H1 (cell line): ENCODE measurements around the gene PNMA8C. TPM values are rescaled to one million over a fixed set of nuclear protein-coding genes. Genes with fewer than 3 reads are reported as not detected.

ENCODE experiments used
- CTCF ChIA-PET: fragments of 300-600 bp; sonication (Branson Sonifier 250); formaldehyde crosslinking; loops from one replicate; lab custom pipeline; 2021; ENCODE audit not compliant: partially characterized antibody; lab: Charles Lee
- POLR2A ChIA-PET: fragments of 300-600 bp; sonication (Branson Sonifier 250); formaldehyde crosslinking; loops from one replicate; lab custom pipeline; 2021; ENCODE audit warnings: inconsistent platforms; ENCODE audit not compliant: partially characterized antibody; lab: Charles Lee
- DNase-seq, 2 experiments: peaks; one replicate each; pipeline versions ENCODE4 v3.0.0 to v3.0.0-alpha.2; 2010 to 2022; ENCODE audit warnings: low spot score in 2 of 2, low read depth in 1 of 2, mixed read lengths in 1 of 2
- FAIRE-seq: peaks from 2 replicates; lab custom pipeline; 2011; peaks lifted over from hg19 to GRCh38; lab: Jason Lieb, UNC
- H2AFZ ChIP-seq: 2 replicates; pipeline ENCODE4 v1.8.1; 2012; ENCODE audit warnings: low read length, inconsistent platforms
- H2AK5ac ChIP-seq: 2 replicates; pipeline ENCODE4 v1.6.1; 2013; ENCODE audit warnings: low read depth, low read length
- H2BK120ac ChIP-seq: replicated peaks from 2 replicates; pipeline ENCODE3; 2013; ENCODE audit warnings: low read depth, low read length, inconsistent platforms
- H2BK12ac ChIP-seq: 2 replicates; pipeline ENCODE4 v1.6.1; 2013; ENCODE audit warnings: low read depth, low read length
- H2BK15ac ChIP-seq: 2 replicates; pipeline ENCODE4 v1.6.1; 2013; ENCODE audit warnings: low read length
- H2BK20ac ChIP-seq: 2 replicates; pipeline ENCODE4 v1.6.1; 2013; ENCODE audit warnings: low read length
- H2BK5ac ChIP-seq: 2 replicates; pipeline ENCODE4 v1.6.1; 2013; ENCODE audit warnings: low read depth, low read length
- H3K14ac ChIP-seq: 2 replicates; pipeline ENCODE4 v1.6.1; 2013; ENCODE audit warnings: inconsistent platforms; ENCODE audit not compliant: insufficient read length
- H3K18ac ChIP-seq: 2 replicates; pipeline ENCODE4 v1.6.1; 2013; ENCODE audit warnings: low read length; ENCODE audit errors: extremely low read depth
- H3K23ac ChIP-seq: 2 replicates; pipeline ENCODE4 v1.6.1; 2013; ENCODE audit warnings: inconsistent platforms; ENCODE audit not compliant: insufficient read length
- H3K23me2 ChIP-seq: 2 replicates; pipeline ENCODE4 v1.6.1; 2013; ENCODE audit warnings: low read depth, low read length
- H3K27ac ChIP-seq: 2 replicates; pipeline ENCODE4 v1.6.1; 2011; ENCODE audit warnings: low read depth, low read length, inconsistent platforms
- H3K27me3 ChIP-seq, 4 experiments: replicated peaks in 1 of 4; 1 replicate in 1 of 4; 2 replicates in 3 of 4; pipeline versions ENCODE4 v1.6.1 to v1.8.1; 2011 to 2013; ENCODE audit warnings: low read length in 3 of 4, mild to moderate bottlenecking in 3 of 4, inconsistent platforms in 2 of 4, mixed read lengths in 2 of 4, moderate library complexity in 1 of 4; ENCODE audit not compliant: control insufficient read depth in 3 of 4, insufficient read depth in 3 of 4; ENCODE audit errors: extremely low read depth in 1 of 4
- H3K36me3 ChIP-seq, 4 experiments: 2 replicates each; pipeline versions ENCODE4 v1.6.1 to v1.8.1; 2011 to 2013; ENCODE audit warnings: mild to moderate bottlenecking in 4 of 4, low read length in 3 of 4, moderate library complexity in 2 of 4, control low read depth in 1 of 4, inconsistent platforms in 1 of 4; ENCODE audit not compliant: insufficient read depth in 4 of 4, control insufficient read depth in 2 of 4
- H3K4ac ChIP-seq: replicated peaks from 2 replicates; pipeline ENCODE3; 2013; ENCODE audit warnings: low read length, low read depth, mixed read lengths, inconsistent platforms; ENCODE audit not compliant: insufficient read length
- H3K4me1 ChIP-seq, 4 experiments: replicated peaks in 1 of 4; 1 replicate in 1 of 4; 2 replicates in 3 of 4; pipeline versions ENCODE4 v1.6.1 to v1.8.1; 2011 to 2013; ENCODE audit warnings: low read length in 3 of 4, inconsistent platforms in 2 of 4, mixed read lengths in 1 of 4; ENCODE audit not compliant: insufficient read depth in 4 of 4, control insufficient read depth in 3 of 4
- H3K4me2 ChIP-seq, 2 experiments: 2 replicates each; pipeline versions ENCODE4 v1.6.1 to v1.8.1; 2011 to 2013; ENCODE audit warnings: low read depth in 2 of 2, low read length in 2 of 2, control low read depth in 1 of 2, inconsistent platforms in 1 of 2, mild to moderate bottlenecking in 1 of 2; ENCODE audit not compliant: insufficient read depth in 1 of 2
- H3K4me3 ChIP-seq, 4 experiments: fragments of 200-600, 300-600 bp in 1 of 4; sonication (generic), shearing (Covaris generic), sonication (Bioruptor Twin) in 1 of 4; 2 replicates each; pipeline versions ENCODE4 v1.5.1 to v1.8.1; 2011 to 2016; ENCODE audit warnings: low read length in 4 of 4, low read depth in 3 of 4, control low read depth in 2 of 4, inconsistent platforms in 2 of 4, mild to moderate bottlenecking in 2 of 4, mixed read lengths in 1 of 4, moderate library complexity in 1 of 4; ENCODE audit not compliant: insufficient read depth in 2 of 4; ENCODE audit errors: extremely low read depth in 1 of 4
- H3K56ac ChIP-seq: replicated peaks from 2 replicates; pipeline ENCODE3; 2013; ENCODE audit warnings: low read depth, mild to moderate bottlenecking, mixed read lengths, low read length, inconsistent platforms; ENCODE audit not compliant: insufficient read length
- H3K79me1 ChIP-seq: 2 replicates; pipeline ENCODE4 v1.6.1; 2013; ENCODE audit warnings: low read depth, low read length, control low read depth
- H3K79me2 ChIP-seq, 2 experiments: 2 replicates each; pipeline versions ENCODE4 v1.6.1 to v1.8.1; 2012 to 2013; ENCODE audit warnings: low read length in 2 of 2, mild to moderate bottlenecking in 2 of 2, inconsistent platforms in 1 of 2; ENCODE audit not compliant: insufficient read depth in 2 of 2, control insufficient read depth in 1 of 2
- H3K9ac ChIP-seq, 4 experiments: replicated peaks in 1 of 4; 1 replicate in 1 of 4; 2 replicates in 3 of 4; pipeline versions ENCODE4 v1.6.1 to v1.8.1; 2011 to 2013; ENCODE audit warnings: low read depth in 3 of 4, low read length in 3 of 4, control low read depth in 2 of 4, mild to moderate bottlenecking in 2 of 4, moderate library complexity in 2 of 4, inconsistent platforms in 1 of 4; ENCODE audit errors: extremely low read depth in 1 of 4
- H3K9me3 ChIP-seq, 2 experiments: 2 replicates each; pipeline versions ENCODE4 v1.6.1 to v1.8.1; 2012 to 2013; ENCODE audit warnings: mild to moderate bottlenecking in 2 of 2, moderate library complexity in 2 of 2, control low read depth in 1 of 2, inconsistent platforms in 1 of 2, low read depth in 1 of 2, low read length in 1 of 2, mixed read lengths in 1 of 2; ENCODE audit not compliant: insufficient read depth in 2 of 2
- H4K20me1 ChIP-seq, 2 experiments: replicated peaks in 1 of 2; 2 replicates each; pipeline versions ENCODE3 to v1.8.1; 2011 to 2013; ENCODE audit warnings: inconsistent platforms in 2 of 2, low read length in 2 of 2, mild to moderate bottlenecking in 1 of 2; ENCODE audit not compliant: insufficient read depth in 2 of 2, control insufficient read depth in 1 of 2
- H4K5ac ChIP-seq: 2 replicates; pipeline ENCODE4 v1.6.1; 2013; ENCODE audit warnings: low read length, low read depth, mixed read lengths, inconsistent platforms; ENCODE audit not compliant: insufficient read length
- H4K8ac ChIP-seq: 2 replicates; pipeline ENCODE4 v1.8.0; 2013; ENCODE audit warnings: mild to moderate bottlenecking, moderate library complexity, low read length, inconsistent platforms; ENCODE audit not compliant: insufficient read depth; ENCODE audit errors: extremely low read depth
- H4K91ac ChIP-seq: replicated peaks from 2 replicates; pipeline ENCODE3; 2013; ENCODE audit warnings: low read length, mixed read lengths, inconsistent platforms; ENCODE audit not compliant: insufficient read length
- ASH2L ChIP-seq: fragments of 200-600, 300-600 bp; sonication (generic); IDR thresholded peaks from one replicate; pipeline ENCODE4 v1.7.1; 2017; ENCODE audit warnings: low read length
- CBX5 ChIP-seq: fragments of 300-800, 300-1000 bp; sonication (generic); IDR thresholded peaks from 2 replicates; pipeline ENCODE4 v1.7.1; 2016; ENCODE audit warnings: antibody characterized with exemption, low read length, low read depth
- CHD2 ChIP-seq: IDR thresholded peaks from 2 replicates; pipeline ENCODE4 v1.6.1; 2012; ENCODE audit warnings: low read length, improper control_type of control experiment
- EP300 ChIP-seq, 2 experiments: IDR thresholded peaks; 1 replicate in 1 of 2; 2 replicates in 1 of 2; pipeline ENCODE4 v1.6.1; 2011 to 2012; ENCODE audit warnings: low read depth in 2 of 2, low read length in 2 of 2, mild to moderate bottlenecking in 2 of 2, borderline replicate concordance in 1 of 2, inconsistent platforms in 1 of 2, moderate library complexity in 1 of 2
- GABPA ChIP-seq: IDR thresholded peaks from 2 replicates; pipeline ENCODE4 v1.6.1; 2011; ENCODE audit warnings: mild to moderate bottlenecking, low read length, moderate library complexity, borderline replicate concordance; ENCODE audit not compliant: insufficient read depth
- GTF2F1 ChIP-seq: IDR thresholded peaks from 2 replicates; pipeline ENCODE4 v1.6.1; 2012; ENCODE audit warnings: low read depth, low read length, improper control_type of control experiment, borderline replicate concordance
- KDM5A ChIP-seq: fragments of 200-600 bp; IDR thresholded peaks from 2 replicates; pipeline ENCODE4 v1.7.1; 2012; ENCODE audit warnings: mild to moderate bottlenecking, low read length, inconsistent platforms, mixed read lengths
- RFX5 ChIP-seq: IDR thresholded peaks from 2 replicates; pipeline ENCODE4 v1.6.1; 2011; ENCODE audit warnings: low read depth, low read length, improper control_type of control experiment, borderline replicate concordance
- SP2 ChIP-seq: IDR thresholded peaks from 2 replicates; pipeline ENCODE4 v1.6.1; 2012; ENCODE audit warnings: mild to moderate bottlenecking, low read length, inconsistent platforms
- TAF1 ChIP-seq: IDR thresholded peaks from 2 replicates; pipeline ENCODE4 v1.6.1; 2011; ENCODE audit warnings: mild to moderate bottlenecking, low read depth, low read length
- ZNF274 ChIP-seq: IDR thresholded peaks from 2 replicates; pipeline ENCODE4 v1.7.0; 2012; ENCODE audit warnings: low read length, borderline replicate concordance; ENCODE audit errors: extremely low read depth
- WGBS, 2 experiments: shearing (Covaris generic) in 1 of 2; methylation state at CpG; one replicate each; pipeline versions ENCODE4 v1.1.6 to v1.1.7; 2013 to 2015; ENCODE audit warnings: low lambda C conversion rate in 2 of 2, mixed read lengths in 2 of 2, inconsistent platforms in 1 of 2, low coverage in 1 of 2, missing lambda C conversion rate in 1 of 2; ENCODE audit not compliant: insufficient replicate concordance in 2 of 2, insufficient coverage in 1 of 2, insufficient read length in 1 of 2; ENCODE audit errors: extremely low coverage in 1 of 2, missing lambda C conversion rate in 1 of 2; 5-methylcytosine and 5-hydroxymethylcytosine counted together
- polyA plus RNA-seq, 7 experiments: library from polyadenylated mRNA; depleted of rRNA in 3 of 7; stranded (reverse) in 5 of 7; unstranded in 2 of 7; fragments of >200 nt in 5 of 7; fragments of 200-250 nt in 2 of 7; gene quantifications; 1 replicate in 5 of 7; 2 replicates in 1 of 7; 4 replicates in 1 of 7; pipeline versions ENCODE4 v1.2.1 to v1.2.3, GENCODE V29; 2011 to 2013; ENCODE audit warnings: missing spikeins in 2 of 7, mixed read lengths in 2 of 7
- total RNA-seq: library from RNA; stranded (reverse); fragmentation: NEBNext Ultra II Directional; extraction: Animal tissue kit (Norgen Biotek cat#: 25700); gene quantifications from 2 replicates; pipeline ENCODE4 v1.2.1, GENCODE V29; 2021
- TF ChIP-seq, protein P1 (sequence below): IDR thresholded peaks from 2 replicates; pipeline ENCODE4 v1.6.1; 2011; ENCODE audit warnings: low read depth, mild to moderate bottlenecking, low read length; ENCODE audit not compliant: insufficient read depth

PNMA8C gene
- total and polyA plus RNA-seq, 2 of the 8 experiments (the other 6 are each of a cell fraction or from before 2014, with no cell fraction given) = 0.53 to 1.8 TPM

DNA sequence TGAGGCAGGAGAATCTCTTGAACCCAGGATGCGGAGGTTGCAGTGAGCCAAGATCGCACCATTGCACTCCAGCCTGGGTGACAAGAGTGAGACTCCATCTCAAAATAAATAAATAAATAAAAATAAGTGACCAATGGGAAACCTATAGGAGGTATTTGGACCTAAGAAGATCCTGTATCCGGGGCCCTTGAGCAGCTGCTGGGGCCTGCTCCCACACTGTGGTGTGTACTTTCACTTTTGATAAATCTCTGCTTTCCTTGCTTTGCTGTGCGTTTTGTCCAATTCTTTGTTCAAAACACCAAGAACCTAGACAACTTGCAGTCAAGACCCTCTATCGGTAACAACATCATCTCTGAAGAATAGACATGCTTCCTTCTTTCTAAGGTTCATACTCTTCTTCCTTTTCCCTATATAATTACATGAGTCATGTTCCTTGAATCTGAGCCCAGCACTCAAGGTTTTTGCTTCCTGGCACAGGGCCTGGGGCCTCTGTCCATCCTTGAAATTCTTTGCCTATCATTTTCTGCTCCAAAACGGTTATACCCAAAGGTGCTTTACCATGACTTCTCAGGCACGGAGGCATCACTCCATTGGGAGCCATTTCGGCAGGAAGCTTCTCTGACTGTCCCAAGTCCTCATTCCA, 14.2 kb upstream of the PNMA8C start:
- CTCF ChIA-PET = interaction anchor here (1.9 kb wide), 1 partner anchor 11 kb away, joined by 4 read pairs; no protein-coding TSS in a partner anchor
- Histone ChIP-seq H2BK120ac (no peak overlapping the region), H3K27me3 (no peaks in the 10 kb centered on the region), H2BK5ac (no peak overlapping the region), H4K91ac (no peak overlapping the region), H3K23ac (no peak overlapping the region), H3K4me1 (no peaks in the 10 kb centered on the region), H2BK20ac (no peak overlapping the region), H2BK15ac (no peak overlapping the region), H3K9me3 (no peaks in the 10 kb centered on the region), H3K4me3 (no peak overlapping the region), H4K20me1 (no peaks in the 10 kb centered on the region), H2AK5ac (no peak overlapping the region), H2AFZ (no peak overlapping the region), H3K79me2 (no peaks in the 10 kb centered on the region), H3K4me2 (no peak overlapping the region), H2BK12ac (no peak overlapping the region), H4K8ac (no peak overlapping the region), H3K18ac (no peak overlapping the region), H3K27ac (no peak overlapping the region), H3K4ac (no peak overlapping the region), H3K56ac (no peak overlapping the region), H3K79me1 (no peaks in the 10 kb centered on the region), H4K5ac (no peak overlapping the region), H3K14ac (no peak overlapping the region), H3K36me3 (no peaks in the 10 kb centered on the region), H3K9ac (no peak overlapping the region), H3K23me2 (no peaks in the 10 kb centered on the region)
- POLR2A ChIA-PET = no interaction called here
- no peak for DNase-seq
- WGBS, 2 experiments = 85% methylated on average over 8 of the region's 8 CpGs; no CpG with 5 or more reads in 1 of the 2 experiments
- FAIRE-seq = no peak
- TF ChIP-seq GTF2F1 = no peak
- TF ChIP-seq RFX5 = no peak
- TF ChIP-seq, protein P1, sequence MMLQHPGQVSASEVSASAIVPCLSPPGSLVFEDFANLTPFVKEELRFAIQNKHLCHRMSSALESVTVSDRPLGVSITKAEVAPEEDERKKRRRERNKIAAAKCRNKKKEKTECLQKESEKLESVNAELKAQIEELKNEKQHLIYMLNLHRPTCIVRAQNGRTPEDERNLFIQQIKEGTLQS = no peak
- no peak for TF ChIP-seq TAF1
- TF ChIP-seq ZNF274 = no peak
- TF ChIP-seq CBX5 = no peak
- no peak for TF ChIP-seq GABPA
- no peak for TF ChIP-seq SP2
- no peak for TF ChIP-seq CHD2
- no peak for TF ChIP-seq EP300 (IDR thresholded peaks at IDR 0.05; ENCODE audit: borderline replicate concordance in 1 of 2, low read depth in 2 of 2, low read length in 2 of 2)
- TF ChIP-seq KDM5A = no peak
- TF ChIP-seq ASH2L = no peak
